Suprapubic skin (tissue), 4 donors: ENCODE measurements around the gene FAM153A. TPM values are rescaled to one million over a fixed set of nuclear protein-coding genes. Genes with fewer than 3 reads are reported as not detected.
"Not testable (repeated sequence)": the region's sequence is repeated elsewhere in the genome, so short reads cannot be mapped to it uniquely, and the experiment has no call there.

ENCODE experiments used
- DNase-seq, 2 donors: peaks; one replicate each; pipeline ENCODE4 v3.0.0-alpha.2; 2019; ENCODE audit warnings: low spot score in 2 of 2
- H3K27ac ChIP-seq: fragments of 200-600 bp; sonication (generic); one replicate; pipeline ENCODE4 v1.5.1; 2019
- H3K27me3 ChIP-seq: fragments of 200-600 bp; sonication (generic); one replicate; pipeline ENCODE4 v1.5.1; 2019
- H3K36me3 ChIP-seq: fragments of 200-600 bp; sonication (generic); one replicate; pipeline ENCODE4 v1.5.1; 2019
- H3K4me1 ChIP-seq: fragments of 200-600 bp; sonication (generic); one replicate; pipeline ENCODE4 v1.5.1; 2019
- H3K4me3 ChIP-seq: fragments of 200-600 bp; sonication (generic); one replicate; pipeline ENCODE4 v1.5.1; 2019; ENCODE audit warnings: mild to moderate bottlenecking
- H3K9me3 ChIP-seq: fragments of 200-600 bp; sonication (generic); one replicate; pipeline ENCODE4 v1.5.1; 2019
- WGBS: methylation state at CpG from one replicate; pipeline ENCODE4 v1.1.5; 2018; 5-methylcytosine and 5-hydroxymethylcytosine counted together
- total RNA-seq, 4 donors: library from RNA; depleted of rRNA; stranded (reverse); fragments of >200 nt; gene quantifications; one replicate each; pipeline ENCODE4 v1.1.0, GENCODE V29; 2016

FAM153A gene
- total RNA-seq, 4 donors from 2014 or later = 8.1 to 11.8 (median 9.5) TPM

DNA sequence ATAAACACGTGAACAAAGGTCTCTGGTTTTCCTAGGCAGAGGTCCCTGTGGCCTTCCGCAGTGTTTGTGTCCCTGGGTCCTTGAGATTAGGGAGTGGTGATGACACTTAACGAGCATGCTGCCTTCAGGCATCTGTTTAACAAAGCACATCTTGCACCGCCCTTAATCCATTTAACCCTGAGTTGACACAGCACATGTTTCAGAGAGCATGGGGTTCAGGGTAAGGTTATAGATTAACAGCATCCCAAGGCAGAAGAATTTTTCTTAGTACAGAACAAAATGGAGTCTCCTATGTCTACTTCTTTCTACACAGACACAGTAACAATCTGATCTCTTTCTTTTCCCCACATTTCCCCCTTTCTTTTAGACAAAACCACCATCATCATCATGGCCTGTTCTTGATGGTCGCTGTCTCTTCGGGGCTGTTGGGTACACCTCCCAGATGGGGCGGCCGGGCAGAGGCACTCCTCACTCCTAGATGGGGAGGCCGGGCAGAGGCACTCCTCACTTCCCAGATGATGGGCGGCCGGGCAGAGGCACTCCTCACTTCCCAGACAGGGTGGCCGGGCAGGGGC is 87.3 kb downstream of the FAM153A start:
- not testable (repeated sequence) for DNase-seq, H3K4me1 ChIP-seq, H3K9me3 ChIP-seq, H3K27me3 ChIP-seq, H3K27ac ChIP-seq, H3K36me3 ChIP-seq, H3K4me3 ChIP-seq
- WGBS = 85% methylated on average over 4 of the region's 12 CpGs

GRCh38 chr5:177694518-177694835 is 88.2 kb downstream of the FAM153A start:
- not testable (repeated sequence) for H3K4me1 ChIP-seq, DNase-seq, H3K9me3 ChIP-seq, H3K27me3 ChIP-seq, H3K27ac ChIP-seq, H3K4me3 ChIP-seq, H3K36me3 ChIP-seq
- no CpG with 5 or more reads among the region's 2 CpGs for WGBS

- not testable (repeated sequence) for H3K27me3 ChIP-seq, H3K4me3 ChIP-seq, H3K27ac ChIP-seq, H3K36me3 ChIP-seq, DNase-seq, H3K4me1 ChIP-seq, H3K9me3 ChIP-seq
- 84% methylated on average over 6 of the region's 8 CpGs for WGBS
Measured at GRCh38 chr5:177693671-177694517, 88.8 kb downstream of the FAM153A start.

GRCh38 chr5:177692969-177693368 is 89.7 kb downstream of the FAM153A start:
- not testable (repeated sequence) for H3K9me3 ChIP-seq, H3K4me1 ChIP-seq, H3K4me3 ChIP-seq, DNase-seq, H3K27ac ChIP-seq, H3K36me3 ChIP-seq, H3K27me3 ChIP-seq
- WGBS = 70% methylated on average over 1 of the region's 7 CpGs

DNA sequence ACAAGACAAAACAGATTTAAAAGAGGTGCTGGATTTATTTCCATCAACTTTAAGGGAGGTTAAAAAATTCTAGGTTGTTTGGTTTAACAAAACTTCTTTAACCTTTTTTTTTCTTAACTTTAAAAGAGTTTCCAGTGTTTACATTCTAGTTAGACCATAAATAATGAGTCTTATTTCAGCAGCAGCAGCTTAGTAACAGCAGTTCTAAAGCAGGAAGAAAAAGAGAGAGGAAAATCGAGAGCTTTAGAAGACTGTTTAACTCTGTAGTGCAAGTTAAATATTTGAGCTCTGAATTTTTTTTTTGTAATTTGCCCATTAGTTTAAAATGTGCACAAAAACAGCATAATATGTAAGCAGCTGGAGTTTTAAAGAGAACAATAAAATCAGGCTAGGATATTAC is 90.2 kb downstream of the FAM153A start:
- not testable (repeated sequence) for H3K27ac ChIP-seq, H3K4me1 ChIP-seq, H3K27me3 ChIP-seq, H3K36me3 ChIP-seq, DNase-seq, H3K4me3 ChIP-seq, H3K9me3 ChIP-seq
- 14% methylated on average over 1 of the region's 1 CpG for WGBS

- WGBS = 93% methylated on average over 12 of the region's 12 CpGs
Measured at GRCh38 chr5:177689011-177689610, 93.6 kb downstream of the FAM153A start.

GRCh38 chr5:177688091-177688490 is 94.6 kb downstream of the FAM153A start:
- H3K4me3 ChIP-seq, DNase-seq, H3K4me1 ChIP-seq, H3K27ac ChIP-seq, H3K27me3 ChIP-seq, H3K9me3 ChIP-seq, H3K36me3 ChIP-seq: not testable (repeated sequence)
- no CpG with 5 or more reads among the region's 32 CpGs for WGBS

More at GRCh38 chr5:177689011-177689610, 93.6 kb downstream of the FAM153A start:
- not testable (repeated sequence) for DNase-seq, H3K4me1 ChIP-seq, H3K9me3 ChIP-seq, H3K4me3 ChIP-seq, H3K36me3 ChIP-seq, H3K27me3 ChIP-seq, H3K27ac ChIP-seq

DNA sequence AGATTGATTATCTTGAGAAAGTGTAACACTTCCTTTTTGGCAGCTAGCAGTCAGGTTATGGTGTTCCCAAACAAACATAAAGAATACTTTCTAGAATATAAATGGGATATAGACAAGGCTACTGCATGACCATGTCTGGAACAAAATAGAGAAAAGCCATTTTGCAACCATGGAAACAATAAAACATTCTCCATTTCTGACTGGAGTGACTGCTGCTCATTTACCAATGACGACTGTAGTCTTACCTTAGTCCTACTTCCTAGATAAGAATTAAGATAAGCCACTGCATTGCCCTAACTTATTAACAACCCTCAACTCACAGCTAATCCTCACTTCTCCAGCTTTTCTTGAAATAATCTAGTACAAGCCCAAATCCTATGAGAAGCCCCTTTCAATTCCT is 100.8 kb downstream of the FAM153A start:
- H3K9me3 ChIP-seq, H3K4me1 ChIP-seq, H3K4me3 ChIP-seq, DNase-seq, H3K36me3 ChIP-seq, H3K27me3 ChIP-seq, H3K27ac ChIP-seq: not testable (repeated sequence)
- WGBS = 31% methylated on average over 1 of the region's 1 CpG

Other genes starting within 250 kb of the FAM153A start
- 100 to 1,000 TPM in 1 of 4 donors, 10 to 100 TPM in 3; 55.6 to 328 (median 78.2) TPM for gene FAM193B, start 228.3 kb downstream of the FAM153A start, total RNA-seq
- gene TMED9, start 190.7 kb downstream of the FAM153A start, total RNA-seq = 10 to 100 TPM; 60.3 to 84.5 (median 79.5) TPM
- 10 to 100 TPM; 13.9 to 19.4 (median 17.4) TPM for gene B4GALT7, start 182.8 kb downstream of the FAM153A start, total RNA-seq
- gene PROP1, start 213.3 kb upstream of the FAM153A start, total RNA-seq = not detected